Measurements from ENCODE around the gene VGLL4.
A peak's percentile ranks its signal among the peaks of the same experiment; 100 is the strongest.

The VGLL4 gene

GRCh38 chr3:11548721-11549131, 95.0 kb downstream of the VGLL4 start:
- TF ChIP-seq EGR1 (IDR thresholded peaks at IDR 0.05) (no peak), EP300 (IDR thresholded peaks at IDR 0.05; ENCODE audit: borderline replicate concordance) (peak; percentile 54; the same call in 1 of the 2 replicates), TEAD4 (IDR thresholded peaks at IDR 0.05) (no peak), REST (IDR thresholded peaks at IDR 0.05; ENCODE audit: low read depth) (no peak), RAD21 (IDR thresholded peaks at IDR 0.05; ENCODE audit: low read depth) (no peak), NFIC (IDR thresholded peaks at IDR 0.05) (peak; percentile 76), USF1 (IDR thresholded peaks at IDR 0.05) (no peak), FOXM1 (IDR thresholded peaks at IDR 0.05; ENCODE audit: borderline replicate concordance, low read depth) (no peak), MAX (IDR thresholded peaks at IDR 0.05) (no peak; the same call in 1 of the 2 replicates), CREB1 (IDR thresholded peaks at IDR 0.05; ENCODE audit: low read depth) (no peak), YY1 (IDR thresholded peaks at IDR 0.05; ENCODE audit: low read depth) (no peak), TCF12 (IDR thresholded peaks at IDR 0.05; ENCODE audit: low read depth) (peak; percentile 68; the same call in 1 of the 2 replicates), TAF1 (IDR thresholded peaks at IDR 0.05; ENCODE audit: low read depth) (no peak), ZBTB7A (IDR thresholded peaks at IDR 0.05; ENCODE audit: low read depth) (no peak), CEBPB (IDR thresholded peaks at IDR 0.05) (no peak)

- TF ChIP-seq MAX (IDR thresholded peaks at IDR 0.05) (no peak), EGR1 (IDR thresholded peaks at IDR 0.05) (no peak), NFIC (IDR thresholded peaks at IDR 0.05) (no peak), TAF1 (IDR thresholded peaks at IDR 0.05; ENCODE audit: low read depth) (no peak), USF1 (IDR thresholded peaks at IDR 0.05) (no peak), ZBTB7A (IDR thresholded peaks at IDR 0.05; ENCODE audit: low read depth) (no peak), REST (IDR thresholded peaks at IDR 0.05; ENCODE audit: low read depth) (no peak), YY1 (IDR thresholded peaks at IDR 0.05; ENCODE audit: low read depth) (no peak), TCF12 (IDR thresholded peaks at IDR 0.05; ENCODE audit: low read depth) (no peak), CREB1 (IDR thresholded peaks at IDR 0.05; ENCODE audit: low read depth) (no peak)
Measured at GRCh38 chr3:11547498-11547897, 96.2 kb downstream of the VGLL4 start.

GRCh38 chr3:11546657-11547302, 96.9 kb downstream of the VGLL4 start:
- no peak for TF ChIP-seq TEAD4 (IDR thresholded peaks at IDR 0.05)
- TF ChIP-seq NFIC (IDR thresholded peaks at IDR 0.05), result no peak
- no peak for TF ChIP-seq CREB1 (IDR thresholded peaks at IDR 0.05; ENCODE audit: low read depth)
- TF ChIP-seq EP300 (IDR thresholded peaks at IDR 0.05; ENCODE audit: borderline replicate concordance), result no peak
- no peak for TF ChIP-seq MAX (IDR thresholded peaks at IDR 0.05)
- no peak for TF ChIP-seq EGR1 (IDR thresholded peaks at IDR 0.05)

- no peak for TF ChIP-seq ZBTB7A (IDR thresholded peaks at IDR 0.05; ENCODE audit: low read depth)
- no peak for TF ChIP-seq FOXM1 (IDR thresholded peaks at IDR 0.05; ENCODE audit: borderline replicate concordance, low read depth)
- no peak for TF ChIP-seq REST (IDR thresholded peaks at IDR 0.05; ENCODE audit: low read depth)
- TF ChIP-seq YY1 (IDR thresholded peaks at IDR 0.05; ENCODE audit: low read depth), result no peak
- TF ChIP-seq TCF12 (IDR thresholded peaks at IDR 0.05; ENCODE audit: low read depth), result no peak
- TF ChIP-seq RAD21 (IDR thresholded peaks at IDR 0.05; ENCODE audit: low read depth), result no peak
- TF ChIP-seq USF1 (IDR thresholded peaks at IDR 0.05), result no peak
- no peak for TF ChIP-seq TEAD4 (IDR thresholded peaks at IDR 0.05)
- TF ChIP-seq CREB1 (IDR thresholded peaks at IDR 0.05; ENCODE audit: low read depth), result no peak
- TF ChIP-seq EP300 (IDR thresholded peaks at IDR 0.05; ENCODE audit: borderline replicate concordance), result no peak
Measured at GRCh38 chr3:11545186-11545851, 98.4 kb downstream of the VGLL4 start.

Measured in Ishikawa (cell line).